ENCODE measurements around the gene BCL11B.

GRCh38 chr14:99260116-99260515, 11.9 kb downstream of the BCL11B start:
- no peak for TF ChIP-seq EZH2 (IDR thresholded peaks at IDR 0.05; ENCODE audit: borderline replicate concordance, low read length)
- no peak for TF ChIP-seq CTCF (IDR thresholded peaks at IDR 0.05; ENCODE audit: low read length)
